Islet precursor cell (in vitro differentiated cells): ENCODE data around the gene BNIP3.
"Not testable (repeated sequence)": the region's sequence is repeated elsewhere in the genome, so short reads cannot be mapped to it uniquely, and the experiment has no call there.

Experiments
- DNase-seq: peaks from one replicate; pipeline ENCODE4 v3.0.0-alpha.2; 2018

The BNIP3 gene

DNA sequence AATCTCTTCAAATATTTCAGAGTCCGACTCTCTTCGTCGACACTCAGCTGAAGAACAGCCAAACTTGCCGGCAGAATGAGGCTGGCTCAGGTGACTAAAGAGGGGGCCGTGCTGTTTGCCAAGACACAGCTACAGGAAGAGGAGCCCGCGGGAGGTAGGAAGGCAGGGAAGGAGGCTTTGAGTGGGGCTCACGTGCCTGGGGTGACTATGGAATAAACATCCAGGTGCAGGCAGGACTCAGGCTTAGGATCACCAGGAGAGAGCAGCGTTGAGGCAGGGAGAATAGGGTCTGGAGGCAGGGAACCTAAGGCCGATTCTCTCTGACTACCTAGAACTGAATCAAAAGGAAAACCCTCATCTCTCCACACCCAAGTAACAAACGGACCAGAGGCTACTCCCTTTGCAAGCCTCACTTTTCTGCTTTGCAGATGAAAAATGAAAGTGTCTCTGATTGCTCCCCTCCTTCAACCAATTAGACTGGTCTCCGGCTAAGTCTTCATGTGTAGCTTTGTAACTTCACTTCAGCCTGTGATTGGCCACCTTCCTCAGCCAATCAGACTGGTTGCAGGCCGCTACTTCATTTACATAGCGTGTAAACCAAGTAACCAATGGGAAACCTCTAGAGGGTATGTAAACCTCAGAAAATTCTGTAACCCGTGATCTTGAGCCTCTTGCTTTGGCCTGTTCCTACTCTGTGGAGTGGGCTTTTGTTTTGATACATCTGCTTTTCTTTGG lies 19.7 kb upstream of the BNIP3 start:
- DNase-seq = no peak

DNA sequence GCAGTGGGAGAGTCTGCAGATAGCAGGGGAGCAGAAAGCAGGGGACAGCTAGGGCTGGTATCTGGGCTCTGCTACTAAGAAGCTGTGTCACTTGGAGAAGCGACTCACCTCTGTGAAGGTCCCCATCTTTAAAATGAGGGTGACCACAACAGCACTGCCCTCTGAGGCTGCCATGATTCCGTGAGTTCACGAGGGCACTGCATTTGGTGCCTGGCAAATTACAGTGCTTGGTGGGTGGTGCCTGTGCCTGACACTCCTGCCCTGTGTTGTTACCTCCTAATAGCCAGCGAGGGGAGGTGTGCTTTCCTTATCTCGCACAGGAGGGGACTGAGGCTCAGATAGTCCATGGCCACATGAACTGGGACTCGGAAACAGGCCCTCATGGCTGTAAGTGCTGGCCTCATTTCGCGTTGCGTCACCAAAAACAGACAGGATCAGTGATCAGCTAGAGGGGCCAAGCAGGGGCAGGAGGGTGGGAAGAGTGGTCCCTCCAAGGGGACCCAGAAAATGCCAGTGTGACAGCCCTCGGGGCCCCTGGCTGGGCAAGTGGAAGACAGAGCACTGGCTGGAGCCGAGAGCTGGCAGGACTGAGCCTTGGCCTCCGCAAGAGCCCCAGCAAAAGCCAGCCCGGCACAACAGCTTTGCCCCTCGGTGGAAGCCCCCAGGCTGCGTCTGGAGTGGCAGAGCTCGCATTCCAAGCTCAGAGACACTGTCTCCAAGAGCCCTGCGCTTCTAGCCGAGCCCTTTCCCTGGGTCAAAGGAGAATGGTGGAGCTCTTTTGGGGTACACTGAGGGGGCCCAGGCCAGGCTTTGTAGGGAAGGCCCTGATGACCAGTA lies 17.3 kb upstream of the BNIP3 start:
- no peak for DNase-seq

- no peak for DNase-seq
Observed at GRCh38 chr10:131998050-131998844, 16.5 kb upstream of the BNIP3 start.

GRCh38 chr10:131997366-131998049 lies 15.8 kb upstream of the BNIP3 start:
- DNase-seq = peak; percentile 92

GRCh38 chr10:131996466-131997365 lies 15.0 kb upstream of the BNIP3 start:
- DNase-seq = peak; percentile 47

DNA sequence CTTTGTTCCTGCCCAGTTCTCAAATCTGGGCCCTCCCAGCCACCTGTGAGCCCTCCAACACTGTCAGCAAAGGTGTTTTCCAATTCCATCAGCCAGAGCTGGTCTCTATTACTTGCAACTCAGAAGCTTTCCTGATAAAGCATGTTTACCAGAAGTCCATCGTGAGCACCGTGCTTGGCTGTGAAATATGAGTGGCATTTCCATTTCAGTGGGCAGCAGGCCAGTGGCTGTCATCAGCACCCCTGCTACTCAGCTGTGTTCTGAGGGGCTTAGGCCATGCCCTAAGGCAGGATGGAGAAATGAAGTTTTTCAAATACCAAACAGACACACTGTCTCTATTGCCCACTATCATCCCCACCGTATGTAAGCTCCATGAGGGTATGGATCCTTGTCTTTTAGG lies 12.7 kb upstream of the BNIP3 start:
- no peak for DNase-seq

DNA sequence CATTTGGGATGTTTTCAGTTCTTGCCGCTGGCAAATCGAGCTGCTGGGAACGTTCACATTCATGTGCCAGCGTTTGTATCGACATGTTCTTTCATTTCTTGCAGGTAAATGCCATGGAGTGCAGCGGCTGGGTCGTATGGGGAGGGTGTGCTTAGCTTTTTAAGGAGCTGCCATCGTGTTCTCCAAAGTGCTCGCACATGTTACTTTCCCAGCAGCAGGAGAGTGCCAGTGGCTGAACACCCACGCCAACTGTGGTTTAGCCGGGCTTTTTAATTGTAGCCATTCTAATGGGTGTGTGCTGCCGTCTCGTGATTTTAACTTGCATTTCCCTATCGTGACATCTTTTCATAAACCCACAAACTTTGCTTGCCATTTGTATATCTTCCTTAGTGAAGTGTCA lies 11.6 kb upstream of the BNIP3 start:
- no peak for DNase-seq

DNA sequence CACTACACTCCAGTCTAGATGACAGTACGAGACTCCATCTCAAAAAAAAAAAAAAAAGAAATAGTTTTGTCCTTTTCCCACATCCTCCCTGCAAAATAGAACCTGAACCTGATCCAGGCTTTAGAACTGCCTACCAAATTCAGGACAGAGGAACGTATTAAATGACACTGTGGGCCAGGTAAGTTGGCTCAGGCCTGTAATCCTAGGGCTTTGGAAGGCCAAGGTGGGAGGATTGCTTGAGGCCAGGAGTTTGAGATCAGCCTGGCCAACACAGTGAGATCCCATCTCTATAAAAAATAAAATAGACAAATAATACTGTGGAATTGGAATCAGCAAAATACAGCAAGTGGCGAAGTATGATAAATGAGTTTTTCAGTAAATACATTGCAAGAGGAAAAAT lies 10.0 kb upstream of the BNIP3 start:
- DNase-seq = no peak

DNA sequence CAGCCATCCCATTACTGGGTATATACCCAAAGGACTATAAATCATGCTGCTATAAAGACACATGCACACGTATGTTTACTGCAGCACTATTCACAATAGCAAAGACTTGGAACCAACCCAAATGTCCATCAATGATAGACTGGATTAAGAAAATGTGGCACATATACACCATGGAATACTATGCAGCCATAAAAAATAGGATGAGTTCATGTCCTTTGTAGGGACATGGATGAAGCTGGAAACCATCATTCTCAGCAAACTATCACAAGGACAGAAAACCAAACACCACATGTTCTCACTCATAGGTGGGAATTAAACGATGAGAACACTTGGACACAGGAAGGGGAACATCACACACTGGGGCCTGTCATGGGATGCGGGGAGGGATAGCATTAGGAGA lies 6.1 kb upstream of the BNIP3 start:
- DNase-seq = not testable (repeated sequence)

- DNase-seq = not testable (repeated sequence)
Observed at GRCh38 chr10:131987301-131987700, 5.6 kb upstream of the BNIP3 start.

DNA sequence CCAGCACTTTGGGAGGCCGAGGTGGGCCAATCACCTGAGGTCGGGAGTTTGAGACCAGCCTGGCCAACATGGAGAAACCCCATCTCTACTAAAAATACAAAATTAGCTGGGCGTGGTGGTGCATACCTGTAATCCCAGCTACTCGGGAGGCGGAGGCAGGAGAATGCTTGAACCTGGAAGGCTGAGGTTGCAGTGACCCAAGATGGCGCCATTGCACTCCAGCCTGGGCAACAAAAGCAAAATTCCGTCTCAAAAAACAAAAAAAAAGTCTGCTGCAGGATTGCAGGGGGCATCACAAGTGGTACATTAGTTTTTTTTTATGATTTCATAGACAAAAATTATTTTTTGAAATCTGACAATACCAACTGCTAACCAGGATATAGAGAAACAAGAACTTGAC lies 5.1 kb upstream of the BNIP3 start:
- not testable (repeated sequence) for DNase-seq

- DNase-seq = no peak
Observed at GRCh38 chr10:131983780-131984179, 2.1 kb upstream of the BNIP3 start.

- DNase-seq = no peak
Observed at GRCh38 chr10:131982796-131983195, 1.1 kb upstream of the BNIP3 start.

DNA sequence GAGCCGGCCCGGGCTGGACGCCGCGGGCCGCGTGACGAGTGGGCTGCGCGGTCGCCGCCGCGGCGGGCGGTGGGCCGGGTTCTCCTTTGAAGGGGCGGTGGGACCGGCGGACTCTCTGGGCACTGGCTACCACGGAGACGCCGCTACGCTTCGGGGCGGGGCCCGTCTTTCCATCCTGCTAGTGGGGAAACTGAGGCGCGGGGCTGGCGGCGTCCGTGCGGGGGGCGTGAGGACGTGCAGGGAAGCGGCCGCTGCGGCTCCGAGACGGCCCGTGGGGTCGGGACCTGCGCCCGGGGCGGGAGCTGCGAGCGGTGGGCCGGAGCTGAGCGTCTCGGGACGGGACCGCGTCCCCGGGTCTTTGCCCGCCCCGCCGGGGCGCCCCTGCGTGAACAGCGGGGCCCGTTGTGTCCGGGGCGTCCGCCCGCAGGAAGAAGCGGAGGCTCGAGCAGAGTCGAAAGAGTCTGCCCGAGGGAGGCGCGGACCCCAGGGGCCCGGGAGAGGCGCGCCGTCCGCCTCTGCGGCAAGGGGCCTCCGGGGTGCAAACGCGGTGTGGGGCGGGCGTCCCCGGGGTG lies 548 bp upstream of the BNIP3 start:
- DNase-seq = no peak

- no peak for DNase-seq
Observed at GRCh38 chr10:131980761-131981428, 828 bp downstream of the BNIP3 start.

- no peak for DNase-seq
Observed at GRCh38 chr10:131980321-131980720, 1.4 kb downstream of the BNIP3 start.

DNA sequence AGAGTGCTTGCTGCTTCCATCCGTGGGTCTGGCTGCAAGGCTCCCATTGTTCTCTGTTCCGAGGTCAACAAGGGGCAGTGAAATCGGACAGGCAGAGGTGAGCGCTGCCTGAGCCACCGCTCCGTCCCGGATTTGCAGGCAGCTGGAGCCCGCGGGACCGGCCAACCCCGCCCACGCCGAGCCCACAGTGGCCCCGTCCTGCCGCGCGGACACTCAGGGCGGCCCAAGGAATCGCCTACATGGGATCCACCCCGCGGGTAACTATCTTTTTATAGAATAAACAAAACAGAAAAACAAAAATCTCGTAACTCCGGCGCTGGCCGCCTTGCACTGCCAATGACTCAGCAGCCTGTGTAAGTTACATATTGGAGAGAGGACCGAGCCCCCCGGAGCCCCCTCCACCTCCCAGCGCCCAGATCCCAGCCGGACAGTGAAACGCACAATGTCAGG lies 1.9 kb downstream of the BNIP3 start:
- peak; percentile 78 for DNase-seq

DNA sequence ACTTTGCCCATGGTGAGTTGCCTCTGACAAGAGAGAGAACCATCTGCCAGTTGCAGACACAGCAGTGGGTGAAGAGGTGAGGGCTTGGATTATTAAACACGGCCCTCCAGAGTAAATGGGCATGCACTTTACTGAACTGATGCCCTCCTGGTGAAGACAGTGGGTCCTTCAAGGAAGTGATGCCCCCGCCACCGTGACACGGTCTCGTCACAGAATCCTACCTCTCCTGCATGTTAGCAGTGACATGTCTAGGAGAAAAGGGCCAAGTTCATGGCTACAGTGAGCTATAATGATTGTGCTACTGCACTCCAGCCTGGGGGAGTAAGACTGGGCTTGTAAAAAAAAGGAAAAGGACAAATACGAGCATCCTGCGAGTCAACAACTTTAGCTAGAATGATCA lies 2.4 kb downstream of the BNIP3 start:
- no peak for DNase-seq

- DNase-seq = no peak
Observed at GRCh38 chr10:131978851-131979250, 2.9 kb downstream of the BNIP3 start.

DNA sequence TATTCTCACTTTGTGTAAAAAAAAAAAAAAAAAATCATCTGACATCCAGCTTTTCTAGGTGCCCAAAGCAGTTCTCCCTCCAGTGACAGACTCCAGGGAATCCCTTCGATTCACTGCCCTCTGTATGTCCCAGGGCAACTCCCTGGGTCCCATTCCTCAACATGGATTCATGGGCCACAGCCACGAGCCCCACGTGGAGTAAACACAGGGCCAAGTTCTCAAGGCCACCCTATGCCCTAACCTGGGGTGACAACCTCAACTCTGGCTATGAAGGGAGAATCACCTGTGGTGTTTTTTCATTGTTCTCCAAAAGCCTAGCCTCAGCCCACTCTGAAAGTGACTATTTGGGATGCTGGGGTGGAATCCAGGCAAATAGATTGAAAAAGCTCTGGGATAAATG lies 3.4 kb downstream of the BNIP3 start:
- no peak for DNase-seq
